ENCODE data around the gene PRPH. TPM values are rescaled to one million over a fixed set of nuclear protein-coding genes. Genes with fewer than 3 reads are reported as not detected.
A peak's percentile ranks its signal among the peaks of the same experiment; 100 is the strongest.

Gene PRPH
- total and polyA plus RNA-seq, 8 donors = 0.45 to 14.5 (median 9.0) TPM; not detected in 3

DNA sequence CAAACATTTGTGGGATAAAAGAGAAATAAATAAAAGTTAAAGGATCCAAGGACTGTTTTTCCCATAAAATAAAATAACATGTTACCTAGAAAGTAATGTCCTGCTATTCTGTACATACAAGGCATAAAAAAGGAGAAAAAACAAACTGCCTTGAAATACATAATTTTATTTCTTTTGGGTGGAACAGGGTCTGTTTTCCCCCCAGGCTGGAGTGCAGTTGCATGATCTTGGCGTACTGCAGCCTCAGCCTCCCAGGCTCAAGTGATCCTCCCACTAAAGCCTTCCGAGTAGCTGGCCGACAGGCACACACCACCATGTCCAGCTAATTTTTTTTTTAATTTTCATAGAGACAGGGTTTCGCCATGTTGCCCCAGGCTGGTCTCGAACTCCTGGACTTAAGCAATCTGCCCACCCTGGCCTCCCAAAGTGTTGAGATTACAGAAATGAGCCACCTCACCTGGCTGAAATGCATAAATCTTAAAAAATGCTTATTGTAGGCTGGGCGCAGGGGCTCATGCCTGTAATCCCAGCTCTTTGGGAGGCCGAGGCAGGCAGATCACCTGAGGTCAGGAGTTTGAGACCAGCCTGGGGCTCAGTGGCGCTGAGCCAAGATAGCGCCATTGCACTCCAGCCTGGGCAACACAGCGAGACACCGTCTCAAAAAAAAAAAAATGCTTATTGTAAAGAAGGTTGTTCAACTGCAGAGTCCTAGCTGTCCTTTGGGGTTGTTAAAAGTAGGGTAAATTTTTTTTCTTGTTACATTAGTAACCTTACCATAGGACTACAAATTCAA is 34.2 kb upstream of the PRPH start:
- 87 to 93% (median 91%) methylated on average over 11 of the region's 11 CpGs for WGBS, 5 donors
- Histone ChIP-seq H3K27me3 (no peaks in the 10 kb centered on the region), H3K36me3 (no peaks in the 10 kb centered on the region), H3K4me1 (peaks cover 10 to 25% (median 11%) of the 10 kb centered on the region in 4 donors), H3K27ac (peak overlapping the region in 2 of 5 donors; percentile 11 to 39), H3K9me3 (no peaks in the 10 kb centered on the region), H3K4me3 (no peak overlapping the region)
- TF ChIP-seq POLR2AphosphoS5 (IDR thresholded peaks at IDR 0.05) (no peak), EP300 (IDR thresholded peaks at IDR 0.05) (no peak), POLR2A (IDR thresholded peaks at IDR 0.05) (no peak)
- TF ChIP-seq, protein P1, sequence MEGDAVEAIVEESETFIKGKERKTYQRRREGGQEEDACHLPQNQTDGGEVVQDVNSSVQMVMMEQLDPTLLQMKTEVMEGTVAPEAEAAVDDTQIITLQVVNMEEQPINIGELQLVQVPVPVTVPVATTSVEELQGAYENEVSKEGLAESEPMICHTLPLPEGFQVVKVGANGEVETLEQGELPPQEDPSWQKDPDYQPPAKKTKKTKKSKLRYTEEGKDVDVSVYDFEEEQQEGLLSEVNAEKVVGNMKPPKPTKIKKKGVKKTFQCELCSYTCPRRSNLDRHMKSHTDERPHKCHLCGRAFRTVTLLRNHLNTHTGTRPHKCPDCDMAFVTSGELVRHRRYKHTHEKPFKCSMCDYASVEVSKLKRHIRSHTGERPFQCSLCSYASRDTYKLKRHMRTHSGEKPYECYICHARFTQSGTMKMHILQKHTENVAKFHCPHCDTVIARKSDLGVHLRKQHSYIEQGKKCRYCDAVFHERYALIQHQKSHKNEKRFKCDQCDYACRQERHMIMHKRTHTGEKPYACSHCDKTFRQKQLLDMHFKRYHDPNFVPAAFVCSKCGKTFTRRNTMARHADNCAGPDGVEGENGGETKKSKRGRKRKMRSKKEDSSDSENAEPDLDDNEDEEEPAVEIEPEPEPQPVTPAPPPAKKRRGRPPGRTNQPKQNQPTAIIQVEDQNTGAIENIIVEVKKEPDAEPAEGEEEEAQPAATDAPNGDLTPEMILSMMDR (IDR thresholded peaks at IDR 0.05) = no peak
- intact Hi-C loops (cut with DNase I; ENCODE audit: low total_unique reads) = no loop called here
- peak in 1 of 2 donors; percentile 35 for DNase-seq

DNA sequence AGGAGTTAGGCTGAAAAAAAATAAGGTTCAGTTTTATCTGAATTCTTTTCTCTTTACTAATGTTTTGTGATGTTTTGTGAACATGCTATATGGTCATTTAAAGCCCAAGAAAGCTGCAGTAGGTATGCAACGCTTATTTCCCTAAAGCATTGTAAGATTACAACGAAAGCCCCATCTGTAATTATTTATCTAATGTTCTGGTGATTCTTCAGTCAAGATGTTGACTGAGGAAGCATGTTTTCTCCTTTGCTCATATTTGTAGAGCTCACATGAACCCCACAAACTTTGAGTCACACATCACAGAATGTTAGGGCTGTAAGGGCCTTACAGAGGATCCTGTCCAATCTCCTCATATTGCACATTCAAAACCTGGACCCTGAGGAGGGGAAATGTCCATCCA is 33.2 kb upstream of the PRPH start:
- Histone ChIP-seq H3K4me1 (peaks cover 14 to 34% (median 20%) of the 10 kb centered on the region in 4 donors), H3K36me3 (peaks cover 0 to 3% (median 0%) of the 10 kb centered on the region in 4 donors), H3K27me3 (no peaks in the 10 kb centered on the region), H3K27ac (no peak overlapping the region), H3K4me3 (no peak overlapping the region), H3K9me3 (no peaks in the 10 kb centered on the region)
- intact Hi-C loops (cut with DNase I; ENCODE audit: low total_unique reads) = no loop called here
- 88 to 95% (median 91%) methylated on average over 2 of the region's 2 CpGs for WGBS, 5 donors
- DNase-seq = no peak
- TF ChIP-seq POLR2A (IDR thresholded peaks at IDR 0.05) (no peak), POLR2AphosphoS5 (IDR thresholded peaks at IDR 0.05) (no peak), EP300 (IDR thresholded peaks at IDR 0.05) (no peak)
- TF ChIP-seq, protein P1 (IDR thresholded peaks at IDR 0.05) = no peak

DNA sequence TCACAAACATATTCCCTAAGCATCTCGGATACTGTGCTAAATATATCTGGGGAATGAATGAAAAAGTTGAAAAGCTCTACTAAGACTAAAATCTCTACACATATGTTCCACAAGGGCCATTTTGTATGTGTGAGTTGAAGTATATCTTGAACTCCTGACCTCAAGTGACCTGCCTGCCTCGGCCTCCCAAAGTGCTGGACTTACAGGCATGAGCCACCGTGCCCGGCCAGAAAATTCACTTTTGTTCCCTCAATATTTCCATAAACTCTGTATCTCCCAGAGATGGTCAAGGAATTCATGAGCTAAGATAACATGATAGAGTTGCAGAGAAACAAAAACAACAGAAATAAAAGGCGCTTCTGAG is 31.6 kb upstream of the PRPH start:
- H3K36me3 ChIP-seq = peaks cover 0 to 13% (median 2%) of the 10 kb centered on the region in 4 donors
- intact Hi-C loops (cut with DNase I; ENCODE audit: low total_unique reads) = no loop called here
- 85 to 93% (median 88%) methylated on average over 5 of the region's 5 CpGs for whole genome bisulfite sequencing, 5 donors
- no peak overlapping the region for H3K27ac ChIP-seq
- TF ChIP-seq, protein P1 (IDR thresholded peaks at IDR 0.05) = no peak
- TF ChIP-seq EP300 (IDR thresholded peaks at IDR 0.05) = no peak
- no peak for TF ChIP-seq POLR2AphosphoS5 (IDR thresholded peaks at IDR 0.05)
- TF ChIP-seq POLR2A (IDR thresholded peaks at IDR 0.05) = no peak
- no peak overlapping the region for H3K4me3 ChIP-seq
- no peaks in the 10 kb centered on the region for H3K27me3 ChIP-seq
- peaks cover 31 to 51% (median 36%) of the 10 kb centered on the region in 4 donors for H3K4me1 ChIP-seq
- no peaks in the 10 kb centered on the region for H3K9me3 ChIP-seq
- DNase-seq = no peak

DNA sequence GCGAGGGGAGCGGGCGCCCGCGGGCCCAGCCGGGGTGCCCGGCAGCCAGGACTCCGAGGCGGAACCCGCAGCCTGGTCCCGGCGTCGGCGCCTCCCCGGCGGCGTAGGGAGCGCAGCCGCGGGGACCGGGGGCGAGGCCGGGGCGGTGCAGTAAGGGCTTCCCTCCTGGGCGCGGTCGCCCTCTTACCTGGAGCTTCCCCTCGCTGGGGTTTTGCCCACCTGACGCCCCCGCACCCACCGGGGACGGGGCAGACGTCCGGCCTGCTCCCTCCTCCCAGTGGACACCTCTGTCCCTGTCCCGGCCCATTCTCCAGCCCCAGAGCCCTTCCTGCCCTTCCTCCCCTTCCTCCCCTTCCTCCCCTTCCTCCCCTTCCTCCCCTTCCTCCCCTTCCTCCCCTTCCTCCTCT is 30.5 kb upstream of the PRPH start:
- WGBS, 5 donors = 0 to 1% (median 1%) methylated on average over 18 to 35 of the region's 35 CpGs
- H3K27ac ChIP-seq = peak overlapping the region; percentile 91 to 99 (median 97)

More for the DNA sequence above, 30.5 kb upstream of the PRPH start:
- Histone ChIP-seq H3K36me3 (peaks cover 4 to 20% (median 7%) of the 10 kb centered on the region in 4 donors), H3K4me3 (peak overlapping the region; percentile 69 to 82 (median 74)), H3K9me3 (no peaks in the 10 kb centered on the region), H3K4me1 (peaks cover 33 to 62% (median 45%) of the 10 kb centered on the region in 4 donors), H3K27me3 (no peaks in the 10 kb centered on the region)
- peak in 1 of 2 donors; percentile 55 for DNase-seq
- intact Hi-C loops (cut with DNase I; ENCODE audit: low total_unique reads) = no loop called here
- TF ChIP-seq EP300 (IDR thresholded peaks at IDR 0.05) (no peak), POLR2A (IDR thresholded peaks at IDR 0.05) (peak in 1 of 4 donors; percentile 66)
- TF ChIP-seq, protein P1 (IDR thresholded peaks at IDR 0.05) = peak in 1 of 7 experiments; percentile 7
